ENCODE measurements around the gene HDAC4.

HDAC4 gene

GRCh38 chr2:239102266-239102665 lies 298.6 kb downstream of the HDAC4 start:
- TF ChIP-seq, protein P1, sequence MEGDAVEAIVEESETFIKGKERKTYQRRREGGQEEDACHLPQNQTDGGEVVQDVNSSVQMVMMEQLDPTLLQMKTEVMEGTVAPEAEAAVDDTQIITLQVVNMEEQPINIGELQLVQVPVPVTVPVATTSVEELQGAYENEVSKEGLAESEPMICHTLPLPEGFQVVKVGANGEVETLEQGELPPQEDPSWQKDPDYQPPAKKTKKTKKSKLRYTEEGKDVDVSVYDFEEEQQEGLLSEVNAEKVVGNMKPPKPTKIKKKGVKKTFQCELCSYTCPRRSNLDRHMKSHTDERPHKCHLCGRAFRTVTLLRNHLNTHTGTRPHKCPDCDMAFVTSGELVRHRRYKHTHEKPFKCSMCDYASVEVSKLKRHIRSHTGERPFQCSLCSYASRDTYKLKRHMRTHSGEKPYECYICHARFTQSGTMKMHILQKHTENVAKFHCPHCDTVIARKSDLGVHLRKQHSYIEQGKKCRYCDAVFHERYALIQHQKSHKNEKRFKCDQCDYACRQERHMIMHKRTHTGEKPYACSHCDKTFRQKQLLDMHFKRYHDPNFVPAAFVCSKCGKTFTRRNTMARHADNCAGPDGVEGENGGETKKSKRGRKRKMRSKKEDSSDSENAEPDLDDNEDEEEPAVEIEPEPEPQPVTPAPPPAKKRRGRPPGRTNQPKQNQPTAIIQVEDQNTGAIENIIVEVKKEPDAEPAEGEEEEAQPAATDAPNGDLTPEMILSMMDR (IDR thresholded peaks at IDR 0.05; ENCODE audit: insufficient read depth, low read depth, low read length, missing control alignments) = no peak
- H3K4me3 ChIP-seq (ENCODE audit: low read depth, low read length) = no peak overlapping the region

GRCh38 chr2:239101807-239102206 lies 299.0 kb downstream of the HDAC4 start:
- H3K4me3 ChIP-seq (ENCODE audit: low read depth, low read length) = no peak overlapping the region
- TF ChIP-seq, protein P1 (IDR thresholded peaks at IDR 0.05; ENCODE audit: insufficient read depth, low read depth, low read length, missing control alignments) = no peak
- DNase-seq (ENCODE audit: low read depth) = no peak

More at GRCh38 chr2:239102266-239102665, 298.6 kb downstream of the HDAC4 start:
- DNase-seq (ENCODE audit: low read depth) = no peak

DNA sequence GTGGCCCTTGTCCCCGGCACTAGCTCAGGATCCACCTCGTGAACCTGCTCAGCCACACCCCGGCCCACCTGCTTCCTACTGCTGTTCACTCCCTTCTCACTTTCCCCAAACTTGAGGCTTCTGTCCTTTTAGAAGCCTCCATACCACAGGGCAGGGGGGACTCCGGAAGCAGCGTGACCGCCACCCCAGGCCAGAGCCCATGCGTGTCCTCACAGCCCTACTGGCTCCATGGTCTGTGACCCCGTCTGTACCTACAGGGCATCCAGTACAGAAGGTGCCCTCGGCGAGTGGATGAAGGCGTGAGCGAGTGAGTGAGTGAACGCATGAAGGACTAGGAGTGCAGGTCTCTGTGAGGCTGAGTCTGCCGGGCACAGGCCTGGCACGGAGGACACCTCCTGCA lies 299.7 kb downstream of the HDAC4 start:
- no peak for DNase-seq (ENCODE audit: low read depth)
- TF ChIP-seq, protein P1 (IDR thresholded peaks at IDR 0.05; ENCODE audit: insufficient read depth, low read depth, low read length, missing control alignments) = no peak

GRCh38 chr2:239099474-239099873 lies 301.3 kb downstream of the HDAC4 start:
- DNase-seq (ENCODE audit: low read depth) = no peak
- H3K4me3 ChIP-seq (ENCODE audit: low read depth, low read length) = no peak overlapping the region
- TF ChIP-seq, protein P1 (IDR thresholded peaks at IDR 0.05; ENCODE audit: insufficient read depth, low read depth, low read length, missing control alignments) = no peak

More for the DNA sequence above, 299.7 kb downstream of the HDAC4 start:
- H3K4me3 ChIP-seq (ENCODE audit: low read depth, low read length) = no peak overlapping the region

GRCh38 chr2:239098288-239098970 lies 302.4 kb downstream of the HDAC4 start:
- H3K4me3 ChIP-seq (ENCODE audit: low read depth, low read length) = no peak overlapping the region
- TF ChIP-seq, protein P1 (IDR thresholded peaks at IDR 0.05; ENCODE audit: insufficient read depth, low read depth, low read length, missing control alignments) = no peak
- DNase-seq (ENCODE audit: low read depth) = no peak

DNA sequence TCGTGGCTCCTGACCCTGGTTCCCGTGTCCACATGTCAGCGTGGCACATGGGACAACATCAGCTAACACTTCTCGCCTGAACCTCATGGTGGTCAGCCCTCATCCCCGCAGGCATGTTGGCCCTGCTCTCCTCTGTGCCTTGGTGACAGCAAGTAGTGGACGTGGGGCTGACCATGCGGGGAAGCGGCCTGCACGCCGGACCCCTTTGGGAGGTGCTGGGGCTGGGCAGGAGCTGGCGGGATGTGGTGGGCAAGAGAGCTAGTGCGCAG lies 303.5 kb downstream of the HDAC4 start:
- DNase-seq (ENCODE audit: low read depth) = no peak
- no peak overlapping the region for H3K4me3 ChIP-seq (ENCODE audit: low read depth, low read length)
- TF ChIP-seq, protein P1 (IDR thresholded peaks at IDR 0.05; ENCODE audit: insufficient read depth, low read depth, low read length, missing control alignments) = no peak

Measured in GM12865 (cell line).